ENCODE data around the gene EXOC3L4.

DNA sequence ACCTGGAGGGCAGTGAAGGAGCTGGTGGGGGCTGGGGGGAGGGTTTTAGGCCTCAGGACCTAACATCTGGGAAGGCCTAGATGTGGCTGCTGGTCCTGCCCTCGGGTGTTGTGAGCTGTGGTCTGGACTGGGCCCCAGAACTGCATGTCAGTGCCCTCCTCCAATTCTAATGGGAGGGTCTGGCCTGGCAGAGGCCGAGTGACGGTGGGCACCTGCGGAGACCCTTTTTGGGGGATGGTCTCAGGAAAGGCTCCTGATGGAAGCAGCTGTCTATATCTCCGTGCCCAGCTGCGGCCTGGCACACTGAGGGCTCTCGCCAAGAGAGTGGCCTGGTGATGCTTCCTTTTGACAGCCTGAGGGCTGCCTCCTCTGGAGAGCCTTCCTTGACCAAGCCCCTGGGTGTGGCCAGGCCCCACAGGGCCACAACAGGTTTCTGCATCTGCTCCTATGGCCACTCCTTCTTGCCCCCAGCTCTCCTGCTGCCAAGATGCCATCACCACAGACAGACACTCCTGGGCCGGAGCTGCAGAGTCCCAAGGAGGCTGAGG, 5.3 kb downstream of the EXOC3L4 start:
- TF ChIP-seq, protein P1, sequence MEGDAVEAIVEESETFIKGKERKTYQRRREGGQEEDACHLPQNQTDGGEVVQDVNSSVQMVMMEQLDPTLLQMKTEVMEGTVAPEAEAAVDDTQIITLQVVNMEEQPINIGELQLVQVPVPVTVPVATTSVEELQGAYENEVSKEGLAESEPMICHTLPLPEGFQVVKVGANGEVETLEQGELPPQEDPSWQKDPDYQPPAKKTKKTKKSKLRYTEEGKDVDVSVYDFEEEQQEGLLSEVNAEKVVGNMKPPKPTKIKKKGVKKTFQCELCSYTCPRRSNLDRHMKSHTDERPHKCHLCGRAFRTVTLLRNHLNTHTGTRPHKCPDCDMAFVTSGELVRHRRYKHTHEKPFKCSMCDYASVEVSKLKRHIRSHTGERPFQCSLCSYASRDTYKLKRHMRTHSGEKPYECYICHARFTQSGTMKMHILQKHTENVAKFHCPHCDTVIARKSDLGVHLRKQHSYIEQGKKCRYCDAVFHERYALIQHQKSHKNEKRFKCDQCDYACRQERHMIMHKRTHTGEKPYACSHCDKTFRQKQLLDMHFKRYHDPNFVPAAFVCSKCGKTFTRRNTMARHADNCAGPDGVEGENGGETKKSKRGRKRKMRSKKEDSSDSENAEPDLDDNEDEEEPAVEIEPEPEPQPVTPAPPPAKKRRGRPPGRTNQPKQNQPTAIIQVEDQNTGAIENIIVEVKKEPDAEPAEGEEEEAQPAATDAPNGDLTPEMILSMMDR (IDR thresholded peaks at IDR 0.05) = no peak
- no peak for TF ChIP-seq EZH2 (IDR thresholded peaks at IDR 0.05; ENCODE audit: borderline replicate concordance, insufficient read depth, low read depth, low read length, poor library complexity, severe bottlenecking)

Data from B cell (primary cell).